ENCODE data around the gene PFDN4.

Gene PFDN4

GRCh38 chr20:54207743-54208547, at the start of gene PFDN4:
PFDN4 (plus strand) TSS chr20:54208087; CDS start chr20:54208101, 14 bp downstream.
- FAIRE-seq: no peak

- no peak for FAIRE-seq
Observed at GRCh38 chr20:54158226-54158625, 49.7 kb upstream of the PFDN4 start.

- FAIRE-seq: no peak
Observed at GRCh38 chr20:54158856-54159418, 49.0 kb upstream of the PFDN4 start.

- FAIRE-seq: no peak
Observed at GRCh38 chr20:54160065-54161007, 47.6 kb upstream of the PFDN4 start.

- no peak for FAIRE-seq
Observed at GRCh38 chr20:54161008-54161820, 46.7 kb upstream of the PFDN4 start.

- FAIRE-seq: no peak
Observed at GRCh38 chr20:54161821-54162149, 46.1 kb upstream of the PFDN4 start.

- no peak for FAIRE-seq
Observed at GRCh38 chr20:54162378-54163009, 45.4 kb upstream of the PFDN4 start.

- FAIRE-seq: no peak
Observed at GRCh38 chr20:54163402-54163801, 44.5 kb upstream of the PFDN4 start.

- FAIRE-seq: no peak
Observed at GRCh38 chr20:54165014-54165413, 42.9 kb upstream of the PFDN4 start.

GRCh38 chr20:54165803-54166202, 42.1 kb upstream of the PFDN4 start:
- no peak for FAIRE-seq

- no peak for FAIRE-seq
Observed at GRCh38 chr20:54166987-54167662, 40.8 kb upstream of the PFDN4 start.

- FAIRE-seq: no peak
Observed at GRCh38 chr20:54167909-54168872, 39.7 kb upstream of the PFDN4 start.

- no peak for FAIRE-seq
Observed at GRCh38 chr20:54168961-54169862, 38.7 kb upstream of the PFDN4 start.

GRCh38 chr20:54170026-54170471, 37.8 kb upstream of the PFDN4 start:
- no peak for FAIRE-seq

- no peak for FAIRE-seq
Observed at GRCh38 chr20:54170963-54171362, 36.9 kb upstream of the PFDN4 start.

- no peak for FAIRE-seq
Observed at GRCh38 chr20:54172532-54172855, 35.4 kb upstream of the PFDN4 start.

GRCh38 chr20:54172856-54173652, 34.8 kb upstream of the PFDN4 start:
- no peak for FAIRE-seq

All from endometrium (tissue), 2 donors.